EL (cell line): ENCODE data around the gene WAS.

ENCODE experiments used
- DNase-seq: peaks from one replicate; pipeline ENCODE4 v3.0.0-alpha.2; 2016

The WAS gene

GRCh38 chrX:48714573-48714972 is 31.0 kb downstream of the WAS start:
- no peak for DNase-seq

GRCh38 chrX:48715072-48715471 is 31.5 kb downstream of the WAS start:
- peak; percentile 7 for DNase-seq

GRCh38 chrX:48715876-48716502 is 32.4 kb downstream of the WAS start:
- peak; percentile 6 for DNase-seq

- DNase-seq = no peak
Measured at GRCh38 chrX:48719958-48720357, 36.4 kb downstream of the WAS start.

GRCh38 chrX:48720577-48721250 is 37.1 kb downstream of the WAS start:
- DNase-seq = no peak

- no peak for DNase-seq
Measured at GRCh38 chrX:48721916-48722315, 38.3 kb downstream of the WAS start.

- DNase-seq = no peak
Measured at GRCh38 chrX:48726596-48726995, 43.0 kb downstream of the WAS start.

- no peak for DNase-seq
Measured at GRCh38 chrX:48728653-48729052, 45.1 kb downstream of the WAS start.

- no peak for DNase-seq
Measured at GRCh38 chrX:48736303-48736702, 52.7 kb downstream of the WAS start.

GRCh38 chrX:48736878-48737212 is 53.2 kb downstream of the WAS start:
- no peak for DNase-seq

GRCh38 chrX:48737213-48737938 is 53.8 kb downstream of the WAS start:
- peak; percentile 95 for DNase-seq

GRCh38 chrX:48737940-48738339 is 54.3 kb downstream of the WAS start:
- DNase-seq = no peak
